ENCODE measurements around the gene ADSS1.

The ADSS1 gene

DNA sequence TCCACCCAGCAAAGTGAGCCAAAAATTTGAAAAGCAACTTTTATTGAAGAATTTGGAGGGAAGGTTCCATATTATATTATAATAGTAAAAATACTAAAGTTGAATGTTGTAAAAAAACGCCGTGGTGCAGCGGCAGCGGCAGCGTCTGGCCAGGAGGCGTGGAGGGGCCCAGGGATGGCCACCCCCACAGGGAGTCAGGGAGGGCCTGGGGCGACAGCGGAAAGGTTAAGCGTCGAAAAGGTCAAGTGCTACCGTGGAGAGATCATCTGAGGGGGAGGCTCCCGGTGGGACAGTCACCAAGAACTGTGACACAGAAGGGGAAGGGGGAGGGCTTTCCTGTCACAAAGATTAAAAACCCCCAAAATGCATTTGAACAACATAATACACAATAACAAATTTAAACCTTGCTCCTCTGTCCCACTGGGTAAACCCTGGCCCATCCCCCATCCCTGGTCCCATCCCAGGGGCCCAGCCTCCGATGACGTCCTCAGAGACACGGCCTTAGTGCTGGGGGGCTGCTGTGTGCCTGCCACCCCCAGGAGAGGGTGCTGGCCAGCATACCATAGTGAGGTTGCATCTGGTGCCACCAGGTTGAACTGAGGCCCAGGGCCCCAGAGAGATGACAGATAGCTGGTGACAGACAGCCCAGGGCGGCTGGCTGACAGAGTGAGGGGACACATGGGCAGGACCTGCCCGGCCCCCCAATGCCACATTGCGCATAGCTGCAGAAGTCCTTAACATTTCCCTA is 45.5 kb downstream of the ADSS1 start:
- no peak for DNase-seq (ENCODE audit: low read depth in 2 of 2)

DNA sequence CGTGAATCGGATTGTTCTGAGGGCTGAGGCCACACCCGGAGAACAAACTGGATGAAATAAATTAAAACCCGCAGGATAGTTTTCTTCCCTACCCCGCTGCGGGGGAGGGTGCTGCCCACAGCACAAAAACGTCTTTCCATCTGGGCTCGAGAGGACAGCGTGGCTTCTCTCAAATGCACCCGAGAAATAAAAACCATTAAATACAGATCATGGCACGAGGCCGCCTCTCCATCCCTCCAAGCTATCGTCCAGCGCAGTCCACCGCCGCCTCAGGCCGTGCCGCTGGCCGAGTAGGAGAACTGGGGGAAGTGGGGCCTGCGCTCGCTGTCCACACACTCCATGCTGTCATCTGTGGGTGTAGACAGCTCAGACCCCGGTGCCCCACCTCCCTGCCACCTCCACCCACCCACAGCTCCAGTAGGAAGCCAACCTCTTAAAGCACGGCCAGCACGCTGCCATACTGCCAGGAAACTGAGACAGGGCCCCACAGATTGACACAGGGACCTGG is 46.1 kb downstream of the ADSS1 start:
- DNase-seq (ENCODE audit: low read depth in 2 of 2) = no peak

DNA sequence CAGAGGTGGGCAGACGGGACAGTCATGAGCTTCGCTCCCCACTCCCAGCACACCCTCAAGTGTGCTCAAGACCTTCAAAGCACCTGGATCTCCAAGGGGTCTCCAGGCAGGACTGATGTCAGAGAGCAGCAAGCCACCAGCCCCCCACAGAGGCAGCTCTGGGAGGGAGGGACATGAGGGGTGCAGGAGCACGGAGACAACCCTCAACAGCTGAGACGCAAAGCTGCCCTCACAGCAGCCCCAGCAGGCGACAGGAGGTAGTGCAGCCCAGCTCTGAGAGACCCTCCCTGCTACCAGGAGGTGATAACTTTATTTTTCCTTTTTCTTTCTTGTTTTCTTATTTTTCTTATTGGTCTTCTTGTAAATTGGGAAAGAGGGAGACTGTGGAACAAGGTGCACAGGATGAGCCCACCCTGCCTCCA is 46.8 kb downstream of the ADSS1 start:
- DNase-seq (ENCODE audit: low read depth in 2 of 2) = no peak

DNA sequence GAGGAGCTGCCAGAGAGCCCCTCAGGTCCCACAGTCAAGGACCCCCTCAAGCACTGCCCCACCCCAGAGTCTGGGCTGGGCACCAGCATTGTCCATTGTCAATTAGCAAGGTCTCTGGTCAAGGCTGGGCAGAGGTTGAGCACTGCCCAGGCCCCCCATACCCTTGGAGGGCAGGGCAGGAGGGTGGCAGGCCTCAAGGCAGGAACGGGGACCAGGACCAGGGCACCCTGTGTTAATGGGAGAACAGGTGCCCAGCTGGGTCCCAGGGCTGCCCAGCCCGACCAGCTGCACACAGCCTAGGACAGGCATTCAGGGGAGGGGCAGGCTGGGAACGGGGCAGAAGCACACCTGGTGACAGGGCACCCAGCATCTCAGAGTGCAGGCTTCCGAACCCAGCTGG is 47.3 kb downstream of the ADSS1 start:
- DNase-seq (ENCODE audit: low read depth in 2 of 2) = no peak

DNA sequence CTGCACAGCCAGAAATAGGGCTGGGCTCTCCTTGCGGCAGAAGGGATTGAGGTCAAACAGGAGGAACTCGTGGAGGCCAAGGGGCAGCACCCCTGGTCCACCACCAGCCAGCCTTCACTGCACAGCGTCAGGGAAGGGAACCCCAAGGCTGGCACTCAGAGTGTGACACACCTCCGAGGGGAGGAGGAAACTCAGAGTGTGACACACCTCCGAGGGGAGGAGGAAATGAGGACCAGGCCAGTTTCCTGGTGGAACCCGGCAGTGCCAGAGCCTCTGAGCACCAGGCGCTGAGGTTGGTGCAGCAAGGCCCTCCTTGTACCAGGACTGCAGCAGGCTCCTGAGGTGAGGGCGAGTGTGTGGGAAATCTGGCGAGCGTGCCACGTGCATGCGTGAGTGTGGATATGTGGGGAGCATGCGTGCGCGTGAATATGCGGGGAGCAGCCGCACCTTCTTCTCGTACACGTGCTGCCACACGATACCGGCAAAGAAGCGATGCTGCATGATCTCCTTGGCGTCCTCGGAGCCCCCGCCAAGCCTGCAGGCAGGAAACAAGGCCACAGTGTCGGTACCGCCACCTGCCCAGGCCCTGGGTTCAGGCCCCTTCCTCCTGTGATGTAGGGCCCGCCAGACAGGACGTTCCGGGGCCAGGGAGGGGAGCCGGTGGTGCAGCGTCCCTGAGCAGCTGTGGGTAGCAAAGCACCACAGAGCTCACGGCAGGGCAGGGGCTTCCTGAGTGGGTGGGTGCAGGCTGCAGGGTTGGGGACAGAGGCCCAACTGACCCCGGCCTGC is 48.1 kb downstream of the ADSS1 start:
- DNase-seq (ENCODE audit: low read depth in 2 of 2) = no peak

DNA sequence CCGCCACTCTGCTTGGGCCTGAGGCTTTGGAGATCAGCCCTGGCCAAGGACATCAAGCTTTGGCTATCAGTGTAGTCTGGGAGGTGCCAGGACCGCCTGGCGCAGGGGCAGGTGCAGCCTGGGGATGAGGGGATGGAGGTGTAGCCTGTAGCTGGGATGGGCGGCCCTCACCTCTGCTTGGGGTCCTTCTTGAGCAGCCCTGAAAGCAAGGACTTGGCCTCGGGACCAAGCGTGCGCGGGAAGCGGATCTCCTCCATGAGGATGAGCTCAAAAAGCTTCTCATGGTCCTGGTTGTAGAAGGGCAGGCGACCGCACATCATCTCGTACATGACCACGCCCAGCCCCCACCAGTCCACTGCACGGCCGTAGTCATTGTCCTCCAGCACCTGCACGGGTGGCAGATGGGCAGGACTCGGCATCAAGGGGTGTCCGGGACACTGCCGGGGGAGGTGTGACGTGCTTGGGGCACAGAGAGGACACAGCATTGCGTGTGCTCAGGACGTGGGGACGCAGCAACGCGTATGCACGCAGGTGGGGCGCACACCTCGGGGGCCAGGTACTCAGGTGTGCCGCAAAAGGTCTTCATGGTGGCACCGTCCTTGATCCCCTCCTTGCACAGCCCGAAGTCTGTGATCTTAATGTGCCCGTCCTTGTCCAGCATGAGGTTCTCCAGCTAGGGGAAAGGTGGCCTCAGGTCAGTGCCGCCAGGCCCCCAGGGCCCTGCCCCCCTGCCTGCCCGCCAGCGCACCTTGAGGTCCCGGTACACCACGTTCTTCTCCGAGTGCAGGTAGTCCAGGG is 48.9 kb downstream of the ADSS1 start:
- no peak for DNase-seq (ENCODE audit: low read depth in 2 of 2)

DNA sequence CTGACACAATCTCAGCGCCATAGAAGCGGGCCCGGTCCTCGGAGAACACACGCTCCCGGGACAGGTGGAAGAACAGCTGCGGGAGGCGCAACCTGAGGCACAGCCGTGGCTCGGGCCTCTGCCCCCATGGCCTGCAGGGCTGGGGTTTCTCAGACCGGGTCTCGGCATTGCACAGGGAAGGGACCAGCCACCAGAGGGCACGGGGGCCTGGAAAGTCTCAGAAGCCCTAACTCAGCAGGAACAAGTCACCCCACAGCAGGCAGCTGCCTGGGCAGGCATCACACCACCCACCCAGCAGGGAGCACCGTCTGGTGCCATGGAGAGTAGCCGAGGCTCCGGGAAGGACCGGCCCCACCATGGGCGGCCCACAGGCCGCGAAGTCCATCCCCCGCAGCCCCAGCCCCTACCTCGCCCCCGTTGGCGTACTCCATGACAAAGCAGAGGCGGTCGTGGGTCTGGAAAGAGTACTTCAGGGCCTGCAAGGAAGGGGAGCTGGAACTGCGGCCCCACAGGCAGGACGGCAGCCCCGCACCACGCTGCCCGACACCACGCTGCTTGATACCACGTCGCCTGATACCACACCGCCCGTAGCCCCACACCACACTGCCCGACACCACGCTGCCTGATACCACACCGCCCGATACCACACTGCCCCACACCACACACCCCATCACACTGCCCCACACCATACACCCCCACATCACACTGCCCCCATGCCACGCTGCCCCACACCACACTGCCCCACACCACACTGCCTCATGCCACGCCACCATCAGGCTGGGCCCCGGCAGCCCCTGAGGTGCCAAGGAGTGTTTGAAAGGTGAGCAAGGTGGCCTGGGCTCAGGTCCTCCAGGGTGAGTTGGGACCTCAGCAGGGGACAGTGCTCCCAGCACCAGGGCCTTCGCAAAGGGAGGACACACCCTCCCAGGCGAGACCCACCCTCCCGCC is 49.8 kb downstream of the ADSS1 start:
- no peak for DNase-seq (ENCODE audit: low read depth in 2 of 2)

DNA sequence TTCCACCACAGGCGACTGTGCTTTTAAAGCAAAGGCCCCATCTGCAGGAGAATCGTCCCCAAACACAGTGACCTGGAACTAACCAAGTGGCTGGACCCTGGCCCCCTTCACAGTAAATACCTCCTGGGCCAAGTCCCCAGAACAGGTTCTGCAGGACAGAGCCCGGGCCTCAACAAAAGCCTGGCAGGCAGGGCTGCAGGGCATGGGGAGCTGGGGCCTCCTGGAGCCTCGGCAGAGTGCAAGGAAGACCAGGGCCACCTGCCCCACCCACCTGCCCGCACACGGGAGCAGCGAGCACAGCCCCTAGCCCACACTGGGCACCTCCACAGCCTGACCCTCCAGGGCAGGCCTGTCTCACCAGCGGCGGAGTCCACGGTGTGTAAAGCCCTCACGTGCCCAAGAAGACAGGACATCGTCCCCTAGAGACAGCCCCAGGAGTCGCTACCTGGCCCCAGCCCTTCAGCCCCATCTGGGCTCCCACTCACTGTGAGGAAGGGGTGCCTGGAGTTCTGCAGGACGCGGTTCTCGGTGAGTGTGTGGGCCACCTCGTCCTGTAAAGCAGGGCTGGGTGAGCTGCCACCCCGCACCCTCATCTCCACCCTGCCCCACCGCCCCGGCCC is 50.5 kb downstream of the ADSS1 start:
- no peak for DNase-seq (ENCODE audit: low read depth in 2 of 2)

DNA sequence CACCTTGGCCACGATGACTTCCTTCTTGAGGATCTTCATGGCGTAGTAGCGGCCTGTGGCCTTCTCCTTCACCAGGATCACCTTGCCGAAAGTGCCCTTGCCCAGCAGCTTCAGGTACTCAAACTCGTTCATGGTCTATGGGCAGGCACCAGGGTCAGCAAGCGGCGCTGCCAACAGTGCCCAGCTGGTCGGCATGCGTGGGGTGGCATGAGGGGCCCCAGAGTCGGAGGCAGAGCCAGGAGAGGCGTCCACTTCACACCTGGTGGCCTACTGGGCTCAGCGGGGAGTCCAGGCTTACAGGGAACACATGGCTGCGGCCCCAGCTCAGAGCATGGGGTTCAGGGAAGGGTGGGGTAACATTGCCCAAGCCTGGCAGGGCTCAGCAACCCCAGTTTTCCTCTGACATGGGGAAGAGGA is 51.1 kb downstream of the ADSS1 start:
- DNase-seq (ENCODE audit: low read depth in 2 of 2) = no peak

DNA sequence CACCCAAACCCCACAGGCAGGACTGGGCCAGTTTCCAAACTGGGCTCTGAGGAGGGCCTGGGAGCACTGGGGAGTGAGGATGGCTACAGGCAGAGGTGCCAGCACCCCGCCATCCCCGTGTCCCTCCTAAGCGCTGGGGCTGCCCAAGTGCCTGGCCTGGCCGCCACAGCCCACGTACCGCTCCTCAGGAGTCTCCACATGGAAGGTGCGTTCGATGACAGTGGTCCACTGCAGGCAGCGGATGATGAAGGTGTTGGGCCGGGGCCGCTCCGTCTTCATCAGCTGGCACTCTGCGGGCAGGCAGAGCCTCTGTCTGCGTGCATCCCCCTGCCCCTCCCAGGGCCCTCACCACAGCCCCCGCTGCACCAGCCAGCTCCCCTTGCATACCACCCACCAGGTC is 52.5 kb downstream of the ADSS1 start:
- no peak for DNase-seq (ENCODE audit: low read depth in 2 of 2)

DNA sequence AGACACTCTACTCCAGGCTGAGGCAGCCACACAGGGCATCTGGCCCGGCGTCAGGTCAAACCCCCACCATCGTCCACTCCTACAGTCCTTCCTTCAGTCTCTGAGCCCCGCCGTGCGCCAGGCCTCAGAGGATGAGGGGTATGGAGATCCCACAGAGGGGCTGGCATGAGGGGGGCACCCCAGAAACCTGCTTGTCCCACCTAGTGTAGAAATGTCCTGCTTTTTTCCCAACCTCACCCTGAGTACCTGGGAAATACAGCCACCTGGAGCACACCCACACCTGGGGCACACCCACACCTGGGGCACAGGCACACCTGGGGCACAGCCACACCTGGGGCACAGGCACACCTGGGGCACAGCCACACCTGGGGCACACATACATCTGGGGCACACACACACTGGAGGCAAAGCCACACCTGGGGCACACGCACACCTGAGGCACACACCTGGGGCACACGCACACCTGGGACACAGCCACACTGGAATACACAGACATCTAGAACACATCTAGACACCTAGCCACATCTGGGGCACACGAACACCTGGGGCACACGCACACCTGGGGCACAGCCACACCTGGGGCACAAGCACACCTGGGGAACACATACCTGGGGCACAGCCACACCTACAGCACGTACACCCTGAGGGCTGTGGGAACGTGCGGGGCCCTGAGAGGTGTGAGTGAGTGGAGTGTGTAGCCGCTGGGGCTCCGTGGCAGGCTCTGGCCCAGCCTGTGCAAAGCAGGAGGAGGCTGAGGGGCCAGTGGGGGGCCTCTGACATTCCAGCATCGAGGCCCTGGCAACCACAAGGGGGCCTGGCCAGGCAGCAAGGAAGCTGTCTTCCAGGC is 53.2 kb downstream of the ADSS1 start:
- no peak for DNase-seq (ENCODE audit: low read depth in 2 of 2)

DNA sequence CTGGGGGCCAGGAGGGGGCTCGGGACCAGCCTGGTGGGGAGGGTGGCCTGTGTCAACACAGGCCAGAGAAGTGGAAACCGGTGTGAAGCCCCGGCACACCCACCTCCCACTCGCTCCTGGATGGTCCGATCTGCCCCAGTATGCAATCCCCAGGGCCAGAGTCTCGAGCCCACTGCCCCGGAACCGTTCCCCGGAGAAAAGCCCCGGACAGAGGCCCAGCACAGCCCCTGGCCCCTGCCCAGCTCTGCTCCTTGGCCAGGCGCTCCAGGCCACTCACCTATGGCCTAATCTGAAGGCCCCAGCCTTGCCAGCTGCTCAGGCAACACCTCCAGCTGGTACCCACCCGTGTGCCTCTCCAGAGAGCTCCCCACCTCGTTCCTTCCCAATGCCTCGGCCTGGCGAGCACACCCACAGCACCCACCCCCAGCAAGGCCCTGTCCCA is 53.8 kb downstream of the ADSS1 start:
- DNase-seq (ENCODE audit: low read depth in 2 of 2) = no peak

DNA sequence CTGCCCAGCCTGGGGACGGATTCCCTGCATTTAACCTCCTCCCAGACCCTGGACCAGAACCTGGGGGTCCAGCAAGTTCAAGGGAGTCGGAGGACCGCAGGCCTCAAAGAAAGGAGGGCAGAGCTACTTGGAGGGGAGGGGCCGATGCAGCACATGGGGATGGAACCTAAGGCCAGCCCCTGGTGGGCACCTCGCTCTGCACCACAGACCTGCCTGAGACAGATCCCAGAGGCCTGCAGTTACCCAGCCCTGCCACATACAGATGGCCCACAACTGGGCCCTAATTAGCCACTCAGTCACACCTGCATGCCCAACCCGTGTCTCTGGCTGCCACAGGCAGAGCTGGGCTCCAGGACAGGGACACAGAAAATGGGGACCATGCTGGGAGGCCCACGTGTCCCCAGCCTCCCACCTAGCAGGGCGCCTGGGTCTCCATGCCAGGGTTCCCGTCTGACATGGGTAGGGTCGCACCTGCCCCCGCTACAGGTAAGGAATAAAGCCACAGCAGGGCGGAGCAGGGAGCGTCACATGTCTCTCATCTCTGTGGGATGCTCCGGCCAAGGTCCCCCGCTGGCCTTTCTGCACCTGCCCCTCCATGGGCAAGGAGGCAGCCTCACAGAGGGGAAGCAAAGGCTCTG is 54.8 kb downstream of the ADSS1 start:
- DNase-seq (ENCODE audit: low read depth in 2 of 2) = no peak

DNA sequence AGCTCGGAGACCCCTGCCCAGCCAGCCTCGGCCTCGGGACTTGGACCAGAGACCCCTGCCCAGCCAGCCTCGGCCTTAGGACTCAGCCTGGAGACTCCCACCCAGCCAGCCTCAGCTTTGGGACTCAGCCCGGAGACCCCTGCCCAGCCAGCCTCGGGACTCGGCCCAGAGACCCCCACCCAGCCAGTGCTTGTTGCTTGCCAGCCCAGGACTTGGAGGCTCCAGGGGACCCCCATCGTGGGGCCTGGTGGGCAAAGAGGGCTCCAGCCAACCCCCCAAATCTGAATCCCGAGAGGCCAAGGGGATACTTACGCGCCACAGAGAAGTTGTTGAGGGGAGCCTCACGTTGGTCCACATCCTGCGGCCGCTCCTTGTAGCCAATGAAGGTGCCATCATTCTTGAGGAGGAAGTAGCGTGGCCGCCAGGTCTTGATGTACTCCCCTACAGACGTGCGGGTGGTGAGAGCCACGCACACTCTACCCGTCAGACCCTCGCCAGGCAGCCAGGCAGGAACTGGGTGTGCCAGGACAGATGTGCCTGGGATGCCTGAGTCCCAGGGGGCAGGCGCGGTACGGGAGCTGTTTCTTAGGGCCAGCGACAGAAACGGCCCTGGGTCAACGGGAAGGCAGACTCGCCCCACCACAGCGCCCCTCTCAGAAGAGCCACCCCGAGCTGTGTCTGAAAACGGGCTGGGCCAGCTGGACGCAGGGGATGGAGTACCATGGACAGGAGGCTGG is 55.9 kb downstream of the ADSS1 start:
- no peak for DNase-seq (ENCODE audit: low read depth in 2 of 2)

DNA sequence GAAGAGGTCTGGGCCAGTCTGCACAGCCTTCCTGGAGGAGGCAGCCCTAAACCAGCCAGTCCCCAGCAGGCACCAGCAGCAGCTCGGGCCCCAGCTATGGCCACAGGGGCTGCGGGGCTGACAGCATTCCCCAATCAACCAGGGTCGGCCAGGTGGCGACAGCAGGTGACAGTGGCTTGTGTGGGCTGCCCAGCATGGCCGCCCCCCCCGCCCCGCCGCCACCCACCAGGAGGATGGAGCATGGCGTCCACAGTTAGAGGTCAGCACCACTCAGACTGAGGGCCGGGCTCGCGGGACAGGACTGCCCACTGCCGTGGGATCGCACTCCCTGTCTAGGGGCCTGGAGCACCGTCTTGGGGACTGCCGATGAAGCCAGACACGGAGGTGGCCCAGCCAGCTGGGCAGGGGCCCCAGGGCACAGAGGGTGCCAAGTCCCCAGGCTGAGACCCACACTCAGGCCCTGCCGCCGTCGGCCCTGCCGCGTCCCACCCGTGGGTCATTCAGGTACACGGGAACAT is 56.5 kb downstream of the ADSS1 start:
- DNase-seq (ENCODE audit: low read depth in 2 of 2) = no peak

DNA sequence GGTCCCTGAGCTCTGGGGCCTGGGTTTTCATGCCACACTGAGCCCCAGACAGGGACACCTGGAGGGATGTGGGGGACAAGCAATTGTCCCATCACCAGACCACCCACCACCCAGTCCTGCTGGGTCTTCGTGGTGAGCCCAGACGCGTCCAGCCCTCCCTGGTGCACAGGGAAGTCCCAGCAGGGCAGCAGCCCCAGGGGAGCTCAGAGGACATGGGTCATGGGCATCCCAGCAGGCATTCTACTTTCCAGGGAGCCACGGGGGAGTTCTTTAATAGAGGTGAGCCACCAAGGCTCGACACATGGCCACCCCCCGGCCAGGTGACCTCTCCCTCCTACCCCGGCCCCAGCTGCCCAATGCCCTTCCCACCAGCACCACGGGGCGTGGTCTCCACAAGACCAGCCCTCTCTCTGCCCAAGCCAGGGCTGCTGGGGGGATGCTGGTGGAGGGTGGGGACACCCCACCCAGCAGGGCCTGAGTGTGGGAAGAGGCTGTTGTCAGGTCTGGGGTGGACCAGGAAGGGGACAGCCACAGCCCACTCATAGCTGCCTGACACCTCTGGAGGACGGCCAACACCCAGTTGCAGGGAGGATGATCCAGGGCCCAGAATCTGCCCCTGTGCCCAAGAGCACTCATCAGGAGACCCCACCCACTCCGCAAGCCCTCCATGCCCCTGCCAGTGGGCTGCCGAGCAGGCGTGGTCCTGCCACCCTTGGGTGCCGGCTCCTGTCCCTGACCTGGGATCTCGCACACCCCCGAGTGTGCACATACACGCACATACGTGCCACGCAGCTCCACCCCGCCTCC is 57.4 kb downstream of the ADSS1 start:
- DNase-seq (ENCODE audit: low read depth in 2 of 2) = no peak

DNA sequence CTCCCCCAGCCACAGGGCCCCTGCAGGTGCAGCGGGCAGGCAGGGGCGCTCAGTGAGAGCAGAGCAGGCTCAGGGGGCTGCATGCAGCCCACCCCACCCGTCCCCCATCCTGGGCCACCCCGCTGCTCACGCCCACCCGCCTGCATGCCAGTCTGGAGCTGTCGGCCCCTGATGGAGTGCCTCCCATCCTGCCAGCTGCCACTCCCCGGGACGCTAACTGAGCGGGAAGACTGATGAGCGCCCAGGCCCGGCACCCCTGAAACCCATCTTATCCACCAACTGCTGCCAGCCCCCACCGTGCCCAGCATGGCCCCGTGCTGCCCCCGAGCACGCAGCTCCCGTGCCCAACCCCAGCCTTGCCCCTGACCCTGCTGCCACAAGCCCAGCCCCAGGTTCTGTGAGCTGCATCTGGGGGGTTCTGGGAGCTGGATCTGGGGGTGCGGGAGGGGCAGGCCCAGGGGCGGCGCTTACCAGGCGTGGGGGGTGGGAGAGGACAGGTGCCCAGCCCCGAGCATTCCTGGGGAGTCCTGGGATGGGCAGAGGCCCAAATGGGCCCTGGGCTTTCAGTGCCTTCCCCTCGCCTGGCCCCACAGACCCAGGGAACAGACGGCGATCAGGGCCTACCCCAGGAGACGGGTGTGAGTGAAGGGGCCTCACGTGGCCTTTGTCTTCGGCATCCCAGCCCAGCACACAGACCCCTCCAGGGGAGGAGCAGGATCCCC is 58.2 kb downstream of the ADSS1 start:
- no peak for DNase-seq (ENCODE audit: low read depth in 2 of 2)
